HG02642 (cell line): Measurements from ENCODE around the gene NDUFS6.
"Not testable (repeated sequence)": the region's sequence is repeated elsewhere in the genome, so short reads cannot be mapped to it uniquely, and the experiment has no call there.

Source experiments
- ATAC-seq: cut with Tn5 transposase; IDR thresholded peaks from one replicate; pipeline ENCODE4 v1.9.1; 2021; ENCODE audit warnings: mild to moderate bottlenecking; ENCODE audit not compliant: unreplicated experiment, poor library complexity

NDUFS6 gene

DNA sequence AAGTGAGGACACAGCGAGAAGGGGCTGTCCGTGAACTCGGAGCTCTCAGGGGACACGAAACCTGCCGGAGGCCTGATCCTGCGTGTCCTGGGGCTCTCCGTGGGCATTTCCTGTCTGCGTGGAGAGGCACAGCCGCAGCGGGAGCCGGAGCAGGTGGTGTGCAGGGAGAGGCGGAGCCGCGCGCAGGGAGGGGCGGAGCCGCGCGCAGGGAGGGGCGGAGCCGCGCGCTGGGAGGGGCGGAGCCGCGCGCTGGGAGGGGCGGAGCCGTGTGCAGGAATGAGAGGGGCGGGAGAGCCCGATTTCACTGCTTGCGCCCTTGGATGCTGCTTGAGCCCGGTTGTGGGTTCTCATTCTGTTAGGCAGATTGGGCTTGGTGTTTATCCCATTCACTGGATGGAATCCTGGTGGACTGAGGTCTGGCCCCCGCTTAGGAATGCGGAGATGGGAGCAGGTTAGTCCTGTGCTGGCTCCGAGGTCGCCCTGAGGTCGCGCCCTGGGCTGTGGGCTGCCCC lies 26.7 kb downstream of the NDUFS6 start:
- no peak for ATAC-seq

DNA sequence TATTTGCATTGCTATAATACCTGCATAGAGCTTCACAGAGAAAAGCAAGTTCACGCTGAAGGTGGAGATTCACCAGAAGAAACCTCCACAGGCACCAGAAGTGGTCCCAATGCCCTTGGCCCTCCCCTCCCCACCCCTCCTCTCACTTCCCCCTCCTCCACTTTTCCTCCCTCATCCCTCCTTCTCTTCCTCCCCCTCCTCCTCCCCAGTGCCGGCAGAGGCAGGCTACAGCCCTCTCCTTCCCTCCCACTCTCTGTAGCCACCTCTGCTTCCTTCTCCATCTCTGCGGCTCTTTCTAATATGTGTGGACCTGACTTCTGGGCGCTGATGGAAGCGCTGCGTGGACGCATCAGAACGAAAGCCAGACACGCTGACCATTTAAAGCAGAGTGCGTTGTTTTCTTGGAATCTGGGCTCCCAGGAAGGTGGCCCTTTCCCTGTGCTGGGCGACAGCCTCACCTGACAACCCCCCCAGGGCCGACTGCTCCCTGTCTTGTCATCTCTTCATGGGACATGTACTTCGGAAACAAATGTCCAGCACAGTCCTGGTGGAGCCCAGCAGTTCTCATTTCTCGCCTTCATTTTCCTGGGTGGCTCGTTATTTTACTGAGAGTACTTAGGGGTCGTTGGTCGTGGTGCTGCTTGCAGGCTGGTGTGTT lies 29.5 kb downstream of the NDUFS6 start:
- ATAC-seq: no peak

DNA sequence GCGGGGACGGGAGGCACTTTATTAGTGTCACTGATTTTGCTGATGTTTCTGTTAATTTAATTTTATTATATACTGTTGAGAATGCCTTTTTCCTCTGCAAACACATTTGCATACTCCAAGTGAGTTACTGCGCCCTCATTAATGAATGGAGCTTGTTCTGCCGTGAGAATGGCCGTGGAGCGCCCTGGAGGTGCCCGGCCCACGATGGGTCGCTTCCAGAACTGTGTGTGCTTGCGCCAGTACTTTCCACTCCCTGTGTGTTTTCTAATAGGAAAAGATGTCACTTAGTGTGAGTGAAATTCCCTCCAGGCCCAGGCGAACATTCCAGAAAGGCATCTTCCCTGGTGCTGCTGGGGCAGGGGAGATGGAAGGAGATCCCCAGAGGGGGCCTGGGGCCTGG lies 30.1 kb downstream of the NDUFS6 start:
- ATAC-seq: no peak

DNA sequence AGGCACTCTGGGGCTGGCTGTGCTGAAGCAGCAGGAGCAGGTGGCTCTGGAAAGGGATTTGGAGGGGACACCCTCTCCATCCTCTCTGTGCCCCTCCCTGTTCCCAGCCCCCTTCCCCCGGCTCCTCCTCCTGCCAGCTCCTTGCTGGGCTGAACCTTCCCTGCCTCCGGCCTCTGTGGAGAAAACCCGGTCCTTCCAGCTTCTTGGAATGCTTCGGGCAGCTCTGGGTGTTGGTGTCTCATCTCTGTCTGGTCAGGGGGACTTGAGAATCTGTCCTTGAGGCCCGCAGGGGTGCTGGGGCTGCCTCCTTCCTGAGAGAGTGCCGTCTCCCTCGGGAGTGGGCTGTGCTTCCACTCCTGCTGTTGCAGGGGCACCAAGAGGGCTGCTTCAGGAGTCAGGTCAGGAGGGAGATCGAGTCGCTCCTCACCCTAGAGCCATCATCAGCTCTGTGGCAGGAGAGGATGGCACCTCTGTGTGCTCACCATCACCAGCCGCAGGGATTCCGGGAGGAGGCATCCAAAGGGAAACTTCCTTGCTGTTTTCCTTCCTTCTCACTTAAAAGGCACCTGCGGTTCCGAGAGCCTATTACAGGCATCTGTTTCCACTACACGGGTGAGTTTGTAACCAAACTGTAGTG lies 30.6 kb downstream of the NDUFS6 start:
- ATAC-seq: no peak

DNA sequence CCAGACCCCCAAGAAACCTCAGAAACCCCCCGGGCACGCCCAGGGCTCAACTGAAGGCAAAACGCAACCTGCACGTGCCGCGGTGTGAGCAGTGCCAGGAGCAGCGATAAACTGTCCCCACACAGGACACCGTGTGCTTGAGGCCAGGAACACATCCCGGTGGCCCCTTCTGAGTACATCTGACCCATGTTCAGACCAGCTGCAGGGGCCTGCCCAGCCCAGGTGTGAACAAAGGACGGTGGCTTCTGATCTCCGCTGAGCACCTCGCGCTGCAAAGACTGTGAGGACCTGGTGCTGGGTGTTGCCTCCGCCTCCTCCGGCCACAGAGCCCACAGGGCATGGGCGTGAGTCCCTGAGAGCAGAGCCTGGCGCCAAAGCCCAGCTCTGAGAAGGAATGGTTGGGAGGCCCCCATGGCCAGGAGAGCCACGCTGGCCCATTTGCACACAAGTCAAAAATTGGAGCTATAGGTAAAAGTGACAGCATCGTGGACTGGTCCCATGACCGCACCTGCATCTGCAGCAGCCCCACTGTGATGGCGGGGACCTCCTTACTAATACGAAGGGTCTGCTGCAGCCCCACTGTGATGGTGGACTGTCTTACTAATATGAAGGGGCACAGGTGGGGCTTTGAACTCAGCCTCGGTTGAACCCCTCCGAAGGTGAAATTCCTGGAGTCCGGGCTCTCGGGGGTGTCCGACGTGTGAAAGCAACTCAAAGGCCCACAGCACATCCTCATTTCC lies 31.5 kb downstream of the NDUFS6 start:
- ATAC-seq: no peak

DNA sequence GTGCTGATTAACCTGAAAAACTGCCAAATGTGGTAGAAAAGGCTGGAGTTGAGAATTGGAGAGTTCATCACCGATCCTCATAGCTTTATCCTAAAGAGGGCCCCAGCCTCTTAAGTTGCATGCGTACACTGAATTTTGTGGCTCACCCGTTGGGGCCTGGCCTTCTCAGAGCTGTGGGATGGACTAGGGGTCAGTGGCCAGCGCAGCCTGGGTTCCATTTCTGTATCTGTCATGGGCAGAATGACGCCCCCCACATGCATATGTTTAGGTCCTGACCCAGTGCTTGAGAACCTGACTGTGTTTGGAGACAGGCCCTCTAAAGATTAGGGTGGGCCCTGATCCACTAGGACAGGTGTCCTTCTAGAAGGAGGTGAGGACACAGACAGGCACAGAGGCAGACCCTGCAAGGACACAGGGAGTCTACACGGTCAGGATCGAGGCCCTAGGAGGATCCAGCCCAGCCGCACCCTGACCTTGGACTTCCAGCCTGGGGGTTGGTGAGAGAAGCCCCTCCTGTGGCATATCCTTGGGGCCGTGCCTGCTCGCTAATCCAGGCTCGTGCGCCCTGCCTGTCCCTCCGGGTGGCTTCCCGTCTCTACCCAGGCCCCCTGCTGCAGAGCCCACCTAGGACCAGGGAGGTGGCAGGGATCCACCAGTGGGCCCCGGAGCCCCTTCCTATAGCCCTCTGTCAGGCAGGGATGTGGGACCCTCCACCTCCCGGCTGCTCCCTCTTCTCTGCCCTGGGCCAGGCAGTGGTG lies 32.2 kb downstream of the NDUFS6 start:
- ATAC-seq: no peak

DNA sequence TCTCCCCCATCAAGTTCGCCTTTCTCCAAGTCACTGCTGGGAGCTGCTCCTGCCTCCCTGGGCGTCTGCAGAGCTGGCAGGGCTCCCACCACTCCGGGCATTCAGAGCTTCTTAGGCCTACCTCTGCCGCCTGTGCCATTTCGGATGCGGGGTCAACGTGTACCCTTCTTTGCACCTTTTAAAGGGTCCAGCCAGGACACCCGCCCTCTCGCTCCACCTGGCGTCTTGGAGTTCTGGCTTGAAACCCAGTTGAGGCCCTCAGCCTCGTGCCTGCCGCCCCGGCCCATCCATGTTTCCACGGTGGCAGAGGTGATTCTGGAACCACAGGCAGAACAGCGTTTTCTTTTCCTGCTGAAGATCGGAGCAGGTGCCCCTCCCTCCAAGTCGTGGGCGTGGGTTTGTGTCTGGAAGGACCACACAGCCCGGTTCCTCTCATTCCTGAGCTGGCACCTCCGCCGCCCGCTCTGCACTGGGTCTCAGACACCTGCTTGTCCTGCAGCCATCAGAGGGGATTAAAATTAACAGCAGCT lies 32.9 kb downstream of the NDUFS6 start:
- ATAC-seq: no peak

DNA sequence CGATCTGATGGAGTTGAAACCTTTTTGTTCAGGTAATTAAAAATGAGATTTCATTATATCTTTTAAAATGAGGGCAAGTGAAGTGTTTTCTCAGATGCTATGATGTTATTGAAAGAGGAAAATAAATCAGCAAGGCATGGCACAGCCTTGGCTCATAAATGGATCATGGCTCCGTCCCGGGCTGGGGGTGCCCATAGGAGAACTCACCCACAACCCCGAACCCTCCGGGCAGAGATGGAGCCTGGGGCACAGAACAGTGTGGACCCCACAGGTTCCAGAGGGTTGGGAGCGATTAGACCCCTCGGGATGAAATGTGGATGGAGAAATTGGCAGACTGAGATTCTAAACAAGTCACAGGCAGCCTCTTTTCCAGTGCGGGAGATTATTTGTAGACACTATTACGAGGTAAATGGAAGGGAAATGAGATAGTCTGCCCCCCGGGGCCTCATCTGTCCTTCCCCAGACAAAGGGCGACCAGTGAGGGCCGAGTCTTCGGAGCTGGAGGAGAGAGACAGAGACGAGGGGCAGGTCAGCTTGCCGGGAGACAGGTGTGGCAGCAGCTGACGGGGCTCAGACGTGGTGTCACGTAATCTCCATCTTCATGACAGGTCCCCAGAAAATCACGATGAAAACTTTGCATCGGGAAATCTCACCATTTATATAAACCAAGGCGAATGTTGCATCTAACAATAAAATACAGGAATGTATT lies 33.7 kb downstream of the NDUFS6 start:
- ATAC-seq: no peak

DNA sequence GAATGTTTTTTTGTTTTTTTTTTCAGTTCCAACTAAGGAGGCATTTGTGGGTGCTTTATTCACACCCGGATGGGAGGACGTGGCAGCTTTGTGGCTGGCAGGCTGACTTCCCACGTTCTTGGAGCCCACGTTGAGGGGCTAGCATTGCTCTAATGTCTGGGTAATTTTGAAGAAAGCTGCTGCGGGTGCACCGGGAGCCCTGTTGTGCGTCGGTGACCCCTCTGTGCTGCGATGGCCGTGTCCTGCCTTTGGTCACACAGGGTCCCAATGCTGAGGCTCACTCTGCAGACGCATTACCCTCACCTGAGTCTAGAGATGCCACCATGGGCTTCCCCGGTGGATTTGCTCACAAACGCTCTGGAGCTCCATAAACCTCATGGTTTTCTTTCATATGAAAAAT lies 34.2 kb downstream of the NDUFS6 start:
- ATAC-seq: no peak

DNA sequence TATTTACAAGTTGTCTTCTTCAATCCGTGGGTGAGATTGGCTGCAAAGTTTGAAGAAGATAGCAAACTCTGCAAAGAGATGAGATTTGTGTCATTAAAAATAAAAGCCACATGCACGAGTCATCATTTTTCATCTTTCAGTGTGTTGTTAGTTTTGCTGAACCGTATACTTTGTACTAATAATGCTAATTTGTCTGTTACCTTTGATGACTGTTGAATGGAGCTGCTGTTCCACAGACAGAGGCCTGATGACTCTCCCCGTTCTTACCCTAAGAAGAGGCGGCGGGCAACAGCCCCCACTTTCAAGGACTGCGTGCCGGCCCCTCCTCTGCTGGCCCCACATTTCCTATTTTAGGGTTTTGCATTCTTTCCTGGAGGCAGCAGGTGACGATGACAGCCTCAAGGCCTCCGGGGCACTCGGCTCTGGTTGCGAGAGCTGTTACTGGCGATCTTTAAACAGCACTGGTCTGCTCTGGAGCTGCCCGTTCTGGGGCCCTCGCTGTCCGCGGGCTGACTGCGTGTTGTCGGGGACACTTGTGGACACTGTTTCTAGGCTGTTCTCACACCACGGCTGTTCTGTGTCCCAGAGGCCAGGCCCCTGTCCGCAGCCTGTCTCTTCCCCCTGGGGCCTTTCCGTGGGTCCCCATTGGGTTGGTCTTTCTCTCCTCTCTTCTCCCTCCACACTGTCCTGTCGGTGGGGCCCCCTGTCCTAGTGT lies 35.1 kb downstream of the NDUFS6 start:
- ATAC-seq: no peak

DNA sequence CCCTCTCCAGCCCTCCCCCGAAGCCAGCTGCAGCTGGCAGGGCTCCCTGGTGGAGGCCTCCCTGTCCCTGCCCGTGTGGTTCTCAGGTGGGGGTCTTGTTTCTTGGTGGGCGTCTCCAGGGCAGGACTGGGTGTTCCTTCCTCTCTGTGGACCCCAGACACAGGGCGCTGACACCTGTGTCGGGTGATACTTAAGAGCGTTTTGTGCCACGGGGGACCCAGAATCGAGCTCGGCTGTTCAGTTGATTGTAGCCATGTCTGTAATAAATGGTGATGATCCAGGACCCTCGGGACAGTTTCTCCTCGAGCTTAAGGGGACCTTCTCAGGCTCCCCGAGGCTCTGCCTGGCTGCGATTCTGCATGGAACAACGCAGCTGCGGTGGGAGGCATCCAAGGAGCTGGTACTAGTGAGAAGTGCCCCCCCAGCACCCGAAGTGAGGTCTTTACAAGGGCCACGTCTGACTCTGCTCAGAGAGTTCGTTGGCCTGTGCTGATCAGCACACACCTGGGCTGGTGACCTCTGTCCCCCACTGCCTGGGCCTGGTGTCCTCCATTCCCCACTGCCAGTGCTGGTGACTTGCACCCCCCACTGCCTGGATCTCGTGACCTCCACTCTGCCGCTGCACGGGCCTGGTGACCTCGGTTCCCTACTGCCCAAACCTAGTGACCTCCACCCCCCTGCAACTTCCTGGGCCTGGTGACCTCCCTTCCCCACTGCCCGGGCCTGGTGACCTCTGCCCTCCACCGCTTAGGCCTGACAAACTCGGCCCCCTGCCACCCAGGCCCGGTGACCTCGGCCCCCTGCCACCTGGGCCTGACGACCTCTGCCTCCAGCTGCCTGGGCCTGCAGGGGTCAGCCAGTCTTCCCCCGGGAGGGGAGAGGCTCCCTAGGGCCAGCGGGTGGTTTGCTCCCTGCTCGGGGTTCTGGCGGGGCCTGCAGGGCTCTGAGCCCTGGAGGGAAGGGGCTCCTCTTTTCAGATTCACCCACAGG lies 36.0 kb downstream of the NDUFS6 start:
- no peak for ATAC-seq

DNA sequence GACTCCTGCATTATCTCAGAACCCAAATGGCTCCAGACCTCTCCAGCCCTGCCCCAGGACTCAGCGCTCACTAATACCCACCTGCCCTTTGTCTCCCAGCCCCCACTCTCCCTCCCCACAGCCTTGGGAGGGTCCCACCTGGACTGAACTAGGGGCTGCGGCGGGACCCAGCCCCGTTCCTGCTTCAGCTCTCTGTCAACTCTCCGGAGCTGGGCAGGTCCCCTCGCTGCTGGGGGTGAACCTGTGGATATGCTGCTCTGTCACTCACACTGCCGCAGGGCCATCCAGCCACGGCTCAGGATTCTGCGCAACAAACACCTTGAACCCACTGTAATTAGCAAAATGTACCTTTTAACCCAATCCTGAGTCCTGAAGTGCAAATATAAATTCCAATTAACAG lies 36.8 kb downstream of the NDUFS6 start:
- ATAC-seq: no peak

DNA sequence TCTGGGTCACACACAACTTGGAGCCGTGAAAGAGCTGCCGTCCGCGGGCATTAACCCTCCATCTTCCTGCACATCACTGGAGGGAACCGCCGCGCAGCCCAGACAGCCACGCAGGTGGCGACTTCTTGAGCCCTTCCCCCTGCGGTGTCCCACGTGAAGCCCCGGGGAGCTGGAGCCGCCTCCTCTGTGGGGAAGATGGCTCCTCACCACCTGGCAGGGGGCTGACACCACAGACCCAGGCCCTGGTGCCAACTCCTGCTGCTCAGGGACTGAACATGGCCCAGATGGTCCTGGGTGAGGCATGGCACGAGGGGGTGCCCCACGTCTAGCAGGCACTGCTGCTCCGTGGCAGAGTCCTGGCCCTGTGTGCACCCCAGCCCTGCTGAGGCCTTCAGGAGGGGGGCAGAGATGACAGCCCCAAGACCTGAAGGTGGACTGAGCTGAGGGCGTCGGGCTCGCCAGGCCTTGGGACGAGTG lies 38.9 kb downstream of the NDUFS6 start:
- ATAC-seq: no peak

DNA sequence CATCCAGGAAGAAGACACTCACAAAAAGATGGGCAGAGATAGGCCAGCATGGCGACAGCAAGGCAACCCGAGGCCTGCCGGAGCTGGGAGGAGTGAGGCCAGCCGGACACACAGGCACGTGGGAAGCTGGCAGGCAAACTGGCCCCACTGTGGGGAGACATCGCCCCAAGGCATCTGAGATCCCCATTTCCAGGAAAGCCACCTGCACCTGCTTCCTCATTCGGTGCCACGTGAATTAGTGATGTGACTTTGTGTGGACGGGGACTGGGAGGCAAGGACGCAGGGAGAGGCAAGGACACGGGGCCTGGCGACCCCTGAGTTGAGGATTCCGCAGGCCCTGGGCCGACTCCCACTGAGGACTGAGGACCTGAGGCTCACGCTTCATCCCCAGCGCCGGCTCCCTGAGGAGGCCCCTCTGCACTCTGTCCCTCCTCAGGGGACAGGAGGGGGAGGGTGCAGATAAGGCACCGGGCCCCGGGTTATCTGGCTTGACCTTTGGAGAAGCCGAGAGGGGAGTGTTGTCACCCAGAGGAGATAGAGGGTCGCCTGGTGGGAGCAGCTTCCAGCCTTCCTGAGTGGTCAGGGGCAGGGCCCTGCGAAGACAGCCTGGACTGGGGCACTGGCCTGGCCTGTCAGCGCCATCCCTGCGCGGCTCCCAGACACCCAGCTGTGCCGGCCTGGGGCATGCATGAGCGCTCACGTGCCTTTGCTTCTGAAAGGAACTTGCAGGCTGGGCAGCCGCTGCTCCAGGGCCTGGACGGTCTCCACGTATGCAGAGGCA lies 39.7 kb downstream of the NDUFS6 start:
- no peak for ATAC-seq

DNA sequence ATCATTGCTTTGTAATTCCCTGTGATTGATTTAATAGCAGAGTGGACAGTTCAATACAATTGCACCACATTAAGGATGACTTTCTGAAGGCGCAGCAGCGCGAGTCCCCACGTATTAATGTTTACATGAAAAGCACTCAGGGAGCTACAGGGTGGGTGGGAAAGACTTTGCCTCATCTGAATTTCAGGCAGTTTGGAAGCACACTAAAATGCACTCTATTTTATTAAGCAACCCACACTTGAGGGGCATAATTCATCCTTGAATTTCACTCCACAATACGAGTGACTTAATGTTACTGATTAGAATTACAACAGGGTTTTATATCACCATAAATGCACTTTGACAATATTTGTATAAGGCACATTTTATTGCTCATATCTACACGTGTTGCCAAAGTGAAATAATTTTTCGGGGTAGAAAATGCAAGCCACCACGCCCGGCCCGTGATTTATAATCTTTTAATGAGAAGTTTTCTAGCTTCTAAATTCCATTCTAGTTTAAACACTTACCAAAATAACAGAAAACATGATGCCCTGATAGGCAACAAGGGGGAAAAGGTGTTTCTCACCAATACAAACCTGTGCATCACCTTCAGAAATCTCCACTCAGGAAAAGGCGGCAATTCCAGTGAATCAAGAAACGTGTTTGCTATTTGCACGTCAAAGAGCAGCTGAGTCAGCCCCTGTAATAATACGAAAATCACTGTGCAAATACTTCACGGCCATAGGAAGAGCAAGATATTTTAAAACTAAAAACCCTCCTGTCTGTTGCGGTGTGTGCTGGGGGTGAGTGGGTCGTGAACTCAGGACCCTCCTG lies 41.0 kb downstream of the NDUFS6 start:
- ATAC-seq: no peak

DNA sequence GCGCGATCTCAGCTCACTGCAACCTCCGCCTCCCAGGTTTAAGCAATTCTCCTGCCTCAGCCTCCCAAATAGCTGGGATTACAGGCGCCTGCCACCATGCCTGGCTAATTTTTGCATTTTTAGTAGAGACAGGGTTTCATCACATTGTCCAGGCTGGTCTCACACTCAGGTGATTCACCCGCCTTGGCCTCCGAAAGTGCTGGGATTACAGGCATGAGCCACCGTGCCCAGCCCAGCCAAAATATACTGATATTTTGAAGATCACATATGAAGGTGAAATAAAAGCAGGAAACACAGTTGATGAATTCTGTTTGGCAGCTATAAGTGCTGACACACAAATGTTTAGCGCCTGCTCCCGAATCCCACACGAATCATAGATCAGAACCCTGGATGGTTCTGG lies 42.6 kb downstream of the NDUFS6 start:
- not testable (repeated sequence) for ATAC-seq
